T-helper 2 cell treated with Interferon-gamma antibody and Interleukin-4, amounts not matched to agents 5 μg/mL and 100 μg/mL, for 36 hours (primary cell): ENCODE results near the gene ZNF337.

Source experiments
- DNase-seq: peaks from one replicate; pipeline ENCODE4 v3.0.0; 2021; ENCODE audit warnings: low spot score
- H3K27ac Mint-ChIP-seq: one replicate; pipeline ENCODE4 v1.8.0; 2021; ENCODE audit warnings: mild to moderate bottlenecking, mixed read lengths
- H3K27me3 Mint-ChIP-seq: one replicate; pipeline ENCODE4 v1.8.0; 2021; ENCODE audit warnings: low read depth, mixed read lengths
- H3K36me3 Mint-ChIP-seq: one replicate; pipeline ENCODE4 v1.8.0; 2021; ENCODE audit warnings: low read depth, mixed read lengths
- H3K4me1 Mint-ChIP-seq: one replicate; pipeline ENCODE4 v1.8.0; 2021; ENCODE audit warnings: low read depth, mixed read lengths
- H3K4me3 Mint-ChIP-seq: one replicate; pipeline ENCODE4 v1.8.0; 2022; ENCODE audit warnings: mild to moderate bottlenecking, moderate library complexity, mixed read lengths
- H3K9me3 Mint-ChIP-seq: one replicate; pipeline ENCODE4 v1.8.0; 2021; ENCODE audit warnings: mixed read lengths

The ZNF337 gene

GRCh38 chr20:25696371-25697131, at the start of gene ZNF337:
ZNF337 (minus strand) TSS chr20:25696853; CDS start chr20:25686417, 10,436 bp downstream.
- Mint-ChIP-seq H3K36me3 (peaks cover 17% of the 10 kb centered on the region), H3K27ac (peak within 1 kb of the TSS; percentile 88), H3K4me3 (peak within 1 kb of the TSS; percentile 92), H3K9me3 (peaks cover 16% of the 10 kb centered on the region), H3K4me1 (peaks cover 14% of the 10 kb centered on the region), H3K27me3 (peaks cover 6% of the 10 kb centered on the region)
- DNase-seq = peak; percentile 95

GRCh38 chr20:25745738-25746137, 49.1 kb upstream of the ZNF337 start:
- Mint-ChIP-seq H3K9me3 (no peaks in the 10 kb centered on the region), H3K4me1 (peaks cover 3% of the 10 kb centered on the region), H3K27me3 (no peaks in the 10 kb centered on the region), H3K27ac (no peak overlapping the region), H3K4me3 (no peak overlapping the region), H3K36me3 (no peaks in the 10 kb centered on the region)
- DNase-seq = no peak

GRCh38 chr20:25745100-25745499, 48.4 kb upstream of the ZNF337 start:
- no peak overlapping the region for H3K27ac Mint-ChIP-seq
- H3K4me3 Mint-ChIP-seq = no peak overlapping the region
- H3K4me1 Mint-ChIP-seq = peaks cover 4% of the 10 kb centered on the region
- H3K36me3 Mint-ChIP-seq = no peaks in the 10 kb centered on the region
- no peaks in the 10 kb centered on the region for H3K9me3 Mint-ChIP-seq
- DNase-seq = no peak
- no peaks in the 10 kb centered on the region for H3K27me3 Mint-ChIP-seq

DNA sequence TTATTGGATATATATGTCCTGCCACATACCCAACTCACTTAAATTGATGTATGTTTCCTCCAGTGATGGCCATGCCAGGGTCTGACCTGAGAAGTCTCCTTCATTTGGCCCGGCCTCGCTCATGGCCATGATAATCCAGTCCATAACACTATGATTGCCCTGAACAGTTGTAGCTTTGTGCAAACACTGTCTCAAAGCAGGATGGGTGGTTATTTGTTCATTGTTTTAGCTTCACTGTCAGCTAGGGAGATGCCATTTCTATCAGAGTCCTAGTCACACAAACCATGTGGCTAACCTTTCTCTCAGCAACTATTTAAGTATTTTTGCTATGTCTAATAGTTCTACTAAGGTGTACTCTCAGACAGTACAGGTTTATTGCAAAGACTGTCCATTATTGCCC, 47.6 kb upstream of the ZNF337 start:
- DNase-seq = no peak
- Mint-ChIP-seq H3K36me3 (no peaks in the 10 kb centered on the region), H3K4me3 (no peak overlapping the region), H3K4me1 (peaks cover 11% of the 10 kb centered on the region), H3K9me3 (no peaks in the 10 kb centered on the region), H3K27me3 (no peaks in the 10 kb centered on the region), H3K27ac (no peak overlapping the region)

- no peak overlapping the region for H3K4me3 Mint-ChIP-seq
These were observed 44.4 kb upstream of the ZNF337 start for GRCh38 chr20:25741088-25741487.

GRCh38 chr20:25739615-25740320, 43.1 kb upstream of the ZNF337 start:
- Mint-ChIP-seq H3K27ac (peak overlapping the region; percentile 52), H3K27me3 (no peaks in the 10 kb centered on the region), H3K9me3 (no peaks in the 10 kb centered on the region), H3K36me3 (no peaks in the 10 kb centered on the region), H3K4me1 (peaks cover 16% of the 10 kb centered on the region), H3K4me3 (peak overlapping the region; percentile 2)
- DNase-seq = no peak

More at GRCh38 chr20:25741088-25741487, 44.4 kb upstream of the ZNF337 start:
- H3K9me3 Mint-ChIP-seq = no peaks in the 10 kb centered on the region
- H3K27ac Mint-ChIP-seq = no peak overlapping the region
- no peak for DNase-seq
- no peaks in the 10 kb centered on the region for H3K27me3 Mint-ChIP-seq
- no peaks in the 10 kb centered on the region for H3K36me3 Mint-ChIP-seq
- H3K4me1 Mint-ChIP-seq = peaks cover 16% of the 10 kb centered on the region

DNA sequence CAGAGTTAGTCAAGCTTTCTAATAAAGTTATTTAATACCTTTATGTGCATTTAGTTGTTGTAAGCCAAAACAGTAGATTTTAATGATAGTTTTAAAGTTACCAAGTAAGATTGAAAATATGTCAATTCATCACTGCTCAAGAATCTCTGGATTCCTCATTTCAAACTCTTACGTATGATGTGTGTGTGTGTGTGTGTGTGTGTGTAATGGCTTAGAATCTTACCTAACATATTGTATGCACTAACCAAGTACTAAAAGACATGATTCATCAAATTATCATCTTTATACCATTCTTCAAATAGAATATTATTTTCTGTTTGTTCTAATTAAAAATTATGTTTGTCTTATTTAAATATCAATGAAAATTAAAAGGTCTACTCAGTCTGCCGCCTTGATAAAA, 41.5 kb upstream of the ZNF337 start:
- Mint-ChIP-seq H3K4me3 (no peak overlapping the region), H3K27ac (no peak overlapping the region), H3K36me3 (no peaks in the 10 kb centered on the region), H3K4me1 (peaks cover 16% of the 10 kb centered on the region), H3K9me3 (no peaks in the 10 kb centered on the region), H3K27me3 (no peaks in the 10 kb centered on the region)
- DNase-seq = no peak

DNA sequence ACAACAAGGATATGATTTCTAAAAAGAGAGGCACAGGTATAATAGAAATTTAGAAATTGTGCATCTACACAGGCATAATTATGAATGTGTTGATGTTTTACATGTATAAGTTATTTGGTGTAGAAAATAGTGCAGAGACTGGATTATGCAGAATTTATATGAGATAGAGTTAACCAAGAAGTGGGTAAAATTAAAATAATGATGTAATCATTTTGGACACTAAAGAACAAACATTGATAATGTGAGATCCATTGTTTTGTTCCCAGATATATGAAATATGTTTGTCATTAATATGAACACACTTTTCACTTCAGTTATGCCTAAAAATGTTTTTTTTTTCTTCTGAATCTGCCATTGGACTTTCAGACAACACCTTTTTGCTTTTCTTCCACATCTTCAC, 37.2 kb upstream of the ZNF337 start:
- Mint-ChIP-seq H3K4me3 (no peak overlapping the region), H3K36me3 (no peaks in the 10 kb centered on the region), H3K4me1 (peaks cover under 1% of the 10 kb centered on the region), H3K27ac (no peak overlapping the region), H3K27me3 (peaks cover 1% of the 10 kb centered on the region), H3K9me3 (no peaks in the 10 kb centered on the region)
- no peak for DNase-seq

DNA sequence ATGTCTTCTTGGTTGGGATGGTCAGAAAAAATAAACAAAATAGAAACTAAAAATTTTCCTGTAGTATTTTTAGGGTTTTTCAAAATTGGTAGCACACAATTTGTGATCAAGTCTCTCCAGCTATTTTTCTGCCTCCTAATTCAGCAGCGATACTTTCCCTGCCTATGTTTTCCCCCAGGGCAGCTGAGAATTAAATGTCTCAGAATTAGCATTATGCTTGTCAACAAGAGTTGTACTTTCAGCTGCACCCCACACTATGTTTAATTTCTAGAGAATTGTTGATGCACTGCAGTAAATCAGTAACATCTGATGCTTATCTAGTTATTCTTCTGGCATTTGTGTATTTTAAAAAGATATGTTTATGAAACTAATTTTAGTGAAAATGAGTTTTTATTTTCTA, 34.2 kb upstream of the ZNF337 start:
- H3K4me3 Mint-ChIP-seq = no peak overlapping the region

GRCh38 chr20:25726357-25726756, 29.7 kb upstream of the ZNF337 start:
- no peak overlapping the region for H3K4me3 Mint-ChIP-seq
- H3K4me1 Mint-ChIP-seq = peaks cover 12% of the 10 kb centered on the region
- H3K9me3 Mint-ChIP-seq = peaks cover 42% of the 10 kb centered on the region
- no peak overlapping the region for H3K27ac Mint-ChIP-seq
- H3K27me3 Mint-ChIP-seq = peaks cover 2% of the 10 kb centered on the region
- no peak for DNase-seq
- H3K36me3 Mint-ChIP-seq = peaks cover 22% of the 10 kb centered on the region

More for the DNA sequence above, 34.2 kb upstream of the ZNF337 start:
- peaks cover 3% of the 10 kb centered on the region for H3K4me1 Mint-ChIP-seq
- peaks cover 14% of the 10 kb centered on the region for H3K9me3 Mint-ChIP-seq
- DNase-seq = no peak
- H3K27ac Mint-ChIP-seq = no peak overlapping the region
- peaks cover 9% of the 10 kb centered on the region for H3K36me3 Mint-ChIP-seq
- H3K27me3 Mint-ChIP-seq = peaks cover 1% of the 10 kb centered on the region

DNA sequence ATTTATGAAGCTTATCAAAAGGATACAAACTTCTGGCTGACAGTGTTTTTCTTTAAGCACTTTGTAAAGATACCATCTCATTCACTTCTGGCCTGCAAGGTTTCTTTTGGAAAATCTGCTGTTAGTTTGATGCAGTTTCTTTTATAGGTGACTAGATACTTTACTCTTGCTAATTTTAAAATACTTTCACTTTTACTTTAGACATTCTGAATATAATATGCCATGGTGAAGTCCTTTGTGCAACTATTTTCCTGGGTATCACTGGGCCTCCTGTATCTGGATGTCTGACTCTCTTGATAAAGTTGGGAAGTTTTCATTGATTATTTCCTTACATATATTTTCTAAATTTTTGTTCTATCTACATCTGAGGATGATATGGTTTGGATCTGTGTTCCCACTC, 29.0 kb upstream of the ZNF337 start:
- Mint-ChIP-seq H3K4me3 (peak overlapping the region; percentile 27), H3K4me1 (peaks cover 15% of the 10 kb centered on the region), H3K27me3 (peaks cover 2% of the 10 kb centered on the region), H3K36me3 (peaks cover 22% of the 10 kb centered on the region), H3K27ac (peak overlapping the region; percentile 27), H3K9me3 (peaks cover 42% of the 10 kb centered on the region)
- DNase-seq = no peak

DNA sequence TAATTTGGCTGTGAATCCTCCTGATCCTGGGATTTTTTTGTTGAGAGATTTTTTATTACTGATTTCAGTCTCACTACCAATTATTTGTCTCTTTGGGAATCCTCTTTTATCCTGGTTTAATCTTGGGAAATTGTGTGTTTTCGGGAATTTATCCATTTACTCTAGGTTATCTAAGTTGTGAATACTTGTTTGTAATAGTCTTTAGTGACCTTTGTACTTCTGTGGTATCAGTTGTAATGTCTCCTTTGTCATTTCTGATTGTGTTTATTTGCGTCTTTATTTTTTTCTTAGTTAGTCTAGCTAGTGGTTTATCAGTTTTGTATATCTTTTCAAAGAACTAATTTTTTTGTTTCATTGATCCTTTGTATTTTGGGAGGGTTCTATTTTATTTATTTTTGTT, 27.3 kb upstream of the ZNF337 start:
- Mint-ChIP-seq H3K36me3 (peaks cover 22% of the 10 kb centered on the region), H3K27me3 (peaks cover 2% of the 10 kb centered on the region), H3K9me3 (peaks cover 42% of the 10 kb centered on the region), H3K4me3 (no peak overlapping the region), H3K4me1 (peaks cover 26% of the 10 kb centered on the region), H3K27ac (no peak overlapping the region)
- no peak for DNase-seq

GRCh38 chr20:25720285-25720684, 23.6 kb upstream of the ZNF337 start:
- Mint-ChIP-seq H3K36me3 (peaks cover 22% of the 10 kb centered on the region), H3K9me3 (peaks cover 38% of the 10 kb centered on the region), H3K4me3 (no peak overlapping the region), H3K27ac (no peak overlapping the region), H3K4me1 (peaks cover 28% of the 10 kb centered on the region), H3K27me3 (peaks cover 3% of the 10 kb centered on the region)
- DNase-seq = no peak
